CD4-positive, alpha-beta T cell treated with Interleukin-17A for 4 hours (primary cell): ENCODE measurements around the gene TECTB.
"Not testable (repeated sequence)": the region's sequence is repeated elsewhere in the genome, so short reads cannot be mapped to it uniquely, and the experiment has no call there.

Source experiments
- DNase-seq: peaks from one replicate; pipeline ENCODE4 v3.0.0-alpha.2; 2020; ENCODE audit warnings: mixed read lengths

Gene TECTB

GRCh38 chr10:112283100-112283499, at the start of gene TECTB:
Gene TECTB (plus strand): TSS chr10:112283400. CDS start chr10:112283735, 335 bp downstream.
- no peak for DNase-seq

DNA sequence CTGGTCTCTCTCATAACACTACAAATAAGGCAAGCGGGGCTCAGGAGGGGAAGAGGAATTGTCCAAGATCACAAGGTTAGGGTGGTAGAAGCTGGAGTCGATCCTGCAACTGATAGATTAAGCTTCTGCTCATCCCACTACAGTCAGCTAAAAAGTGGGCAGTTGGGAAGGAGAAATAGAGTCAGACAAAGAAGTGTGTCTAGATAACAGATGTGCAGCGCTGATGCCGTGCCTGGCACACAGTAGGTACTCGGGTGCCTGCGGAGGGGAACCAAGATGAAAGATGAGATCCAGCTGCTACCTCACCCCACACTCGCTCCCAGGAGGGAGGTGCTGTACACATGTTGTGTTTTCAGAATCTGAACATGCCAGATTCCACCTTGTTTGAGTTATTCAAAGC, 48.1 kb upstream of the TECTB start:
- DNase-seq = no peak

GRCh38 chr10:112235920-112236319, 47.3 kb upstream of the TECTB start:
- DNase-seq = no peak

GRCh38 chr10:112236486-112236885, 46.7 kb upstream of the TECTB start:
- DNase-seq = no peak

- no peak for DNase-seq
Observed at GRCh38 chr10:112239347-112239746, 43.9 kb upstream of the TECTB start.

DNA sequence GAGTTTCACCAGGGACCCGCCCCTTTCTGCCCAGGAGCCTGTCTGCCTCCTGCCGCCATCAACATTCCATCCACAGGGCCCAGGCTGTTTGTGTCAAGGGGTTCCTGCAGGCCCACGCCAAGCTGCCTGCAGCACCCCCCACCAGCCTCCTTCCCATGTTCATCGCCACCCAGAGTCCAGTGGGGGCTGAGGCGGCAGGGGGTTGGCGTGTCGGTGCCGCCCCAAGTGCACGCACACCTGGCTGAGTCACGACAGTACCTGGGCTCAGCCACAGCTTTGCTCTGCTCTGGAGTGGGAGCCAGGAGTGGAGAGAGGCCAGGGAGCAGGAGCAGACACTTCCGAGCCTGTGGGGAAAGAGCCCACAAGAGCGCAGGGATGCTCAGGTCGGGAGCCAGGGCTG, 42.8 kb upstream of the TECTB start:
- DNase-seq = no peak

DNA sequence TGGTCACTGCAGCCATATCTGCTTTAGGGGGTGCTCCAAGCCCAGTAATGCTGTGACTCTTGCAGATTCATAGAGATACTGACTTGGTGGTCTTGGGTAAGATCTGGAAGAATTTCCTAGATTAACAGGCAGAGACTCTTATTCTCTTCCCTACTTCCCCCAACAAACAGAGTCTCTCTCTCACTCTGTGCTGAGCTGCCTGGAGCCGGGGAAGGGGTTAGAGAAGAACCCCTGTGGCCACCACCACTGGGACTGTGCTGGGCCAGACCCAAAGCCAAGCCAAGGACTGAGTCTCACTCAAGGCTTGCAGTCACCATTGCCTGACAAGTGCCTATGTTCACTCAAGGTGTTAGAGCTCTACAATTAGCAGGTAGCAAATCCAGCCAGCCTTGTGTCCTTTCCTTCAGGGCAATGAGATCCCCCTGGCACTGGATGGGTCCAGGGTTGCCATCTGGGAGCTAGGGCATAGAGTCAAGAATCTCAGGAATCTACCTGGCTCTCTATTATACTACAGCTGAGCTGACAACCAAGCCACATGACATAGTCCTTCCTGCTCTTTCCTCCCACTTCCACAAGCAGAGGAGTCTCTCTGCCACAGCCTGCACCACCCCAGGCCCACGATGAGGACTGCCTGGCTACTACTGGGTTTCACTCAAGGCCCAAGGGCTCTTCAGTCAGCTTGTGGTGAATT, 41.4 kb upstream of the TECTB start:
- DNase-seq = no peak

DNA sequence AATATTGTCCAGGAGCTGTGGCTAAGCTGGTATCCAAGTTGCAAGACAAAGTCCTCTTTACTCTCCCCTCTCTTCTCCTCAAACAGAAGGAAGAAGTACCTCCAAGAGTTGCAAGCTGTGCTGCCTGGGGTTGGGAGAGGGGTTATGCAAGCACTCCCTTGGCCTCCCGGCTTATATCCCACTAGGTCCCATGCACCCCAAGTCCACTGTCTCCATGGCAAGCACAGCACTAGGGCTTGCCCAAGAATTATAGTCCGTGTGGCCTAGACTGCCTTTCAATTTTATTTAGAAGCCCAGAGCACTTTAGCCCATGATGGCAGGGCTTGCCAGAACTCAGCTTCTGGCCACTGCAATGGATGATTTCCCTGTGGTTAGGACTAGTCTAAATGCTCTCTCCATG, 40.4 kb upstream of the TECTB start:
- DNase-seq = no peak

GRCh38 chr10:112243713-112244112, 39.5 kb upstream of the TECTB start:
- no peak for DNase-seq

DNA sequence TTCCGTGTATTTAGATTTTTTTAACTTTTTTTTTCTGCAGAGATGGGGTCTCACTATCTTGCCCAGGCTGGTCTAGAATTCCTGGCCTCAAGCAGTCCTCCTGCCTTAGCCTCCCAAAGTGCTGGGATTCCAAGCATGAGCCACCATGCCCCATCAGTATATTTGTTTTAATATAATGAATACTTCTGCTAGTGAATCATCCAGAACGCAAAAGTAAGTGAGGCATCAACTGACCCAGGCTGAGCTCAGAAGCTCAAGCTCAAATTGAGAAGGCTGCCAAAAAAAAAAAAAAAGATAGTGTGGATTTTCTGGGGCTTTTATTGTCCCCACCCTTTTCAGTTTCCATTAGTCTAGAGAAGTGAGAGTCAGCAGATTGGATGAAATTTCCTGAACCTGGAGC, 39.0 kb upstream of the TECTB start:
- DNase-seq = no peak

- no peak for DNase-seq
Observed at GRCh38 chr10:112247791-112248190, 35.4 kb upstream of the TECTB start.

GRCh38 chr10:112248584-112249295, 34.5 kb upstream of the TECTB start:
- no peak for DNase-seq

DNA sequence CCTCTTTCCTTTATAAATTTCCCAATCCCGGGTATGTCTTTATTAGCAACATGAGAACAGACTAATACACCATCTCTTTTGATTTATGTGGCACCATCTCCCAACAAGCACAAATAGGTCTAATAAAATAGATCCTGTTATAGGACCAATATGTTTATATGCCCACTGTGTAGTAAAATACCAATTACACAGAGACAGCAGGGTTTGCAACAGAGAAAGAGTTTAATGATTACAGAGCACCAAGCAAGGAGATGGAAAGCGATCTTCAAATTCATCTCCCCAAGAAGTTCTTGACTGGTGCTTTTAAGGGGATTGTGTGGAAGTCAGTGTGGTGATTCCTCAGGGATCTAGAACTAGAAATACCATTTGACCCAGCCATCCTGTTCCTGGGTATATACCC, 33.5 kb upstream of the TECTB start:
- DNase-seq = no peak

DNA sequence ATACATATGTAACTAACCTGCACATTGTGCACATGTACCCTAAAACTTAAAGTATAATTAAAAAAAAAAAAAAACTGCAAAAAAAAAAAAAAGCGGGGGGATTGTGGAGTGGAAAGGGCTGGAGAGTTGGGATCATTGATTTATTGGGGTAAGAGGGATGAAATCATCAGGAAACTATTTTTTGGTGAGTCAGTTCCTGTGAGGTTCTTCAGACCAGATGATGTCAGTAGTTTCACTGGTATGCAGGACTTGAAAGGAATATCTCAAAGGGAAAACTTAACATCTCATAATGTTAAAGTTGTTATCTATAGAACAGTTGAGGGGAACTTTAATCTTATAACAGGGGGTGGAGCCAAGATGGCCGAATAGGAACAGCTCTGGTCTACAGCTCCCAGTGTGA, 32.6 kb upstream of the TECTB start:
- DNase-seq = no peak

- DNase-seq = not testable (repeated sequence)
Observed at GRCh38 chr10:112251238-112251637, 32.0 kb upstream of the TECTB start.

- DNase-seq = no peak
Observed at GRCh38 chr10:112258407-112258806, 24.8 kb upstream of the TECTB start.

GRCh38 chr10:112259688-112260087, 23.5 kb upstream of the TECTB start:
- DNase-seq = no peak

DNA sequence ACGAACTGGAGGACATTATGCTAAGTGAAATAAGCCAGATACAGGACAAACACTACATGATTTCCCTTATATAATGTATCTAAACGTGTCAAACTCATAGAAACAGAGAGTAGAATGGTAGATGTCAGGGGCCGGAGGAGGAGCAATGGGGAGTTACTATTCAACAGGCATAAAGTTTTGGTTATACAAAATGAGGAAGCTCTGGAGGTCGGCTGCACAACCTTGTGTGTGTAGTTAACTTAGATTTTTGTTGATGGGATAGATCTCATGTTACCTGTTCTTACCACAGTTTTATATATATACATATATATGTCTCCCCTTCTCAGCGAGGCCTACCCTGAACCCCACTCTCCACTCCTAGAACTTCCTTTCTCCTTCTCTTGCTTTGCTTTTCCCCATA, 22.4 kb upstream of the TECTB start:
- DNase-seq = no peak

GRCh38 chr10:112261281-112261822, 21.8 kb upstream of the TECTB start:
- no peak for DNase-seq

DNA sequence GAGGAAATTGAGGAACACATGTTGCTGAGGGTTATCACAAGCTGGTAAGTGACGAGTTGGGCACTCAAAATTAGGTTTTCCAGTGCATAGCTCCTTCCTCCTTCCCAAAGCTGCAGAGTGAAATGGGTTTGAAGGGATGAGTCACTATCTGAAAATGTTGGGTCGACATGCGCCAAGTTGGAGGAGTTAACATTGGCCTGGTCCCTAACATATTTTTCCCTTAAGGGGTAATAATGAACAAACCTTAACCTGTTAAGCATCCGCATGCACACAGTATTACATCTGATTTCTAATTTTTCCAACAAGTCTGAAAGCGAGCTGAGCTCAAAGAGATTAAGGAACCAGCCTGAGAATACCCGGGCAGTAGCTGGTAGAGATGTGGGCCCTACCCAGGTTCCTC, 20.7 kb upstream of the TECTB start:
- no peak for DNase-seq

- DNase-seq = no peak
Observed at GRCh38 chr10:112265745-112266144, 17.5 kb upstream of the TECTB start.

GRCh38 chr10:112269266-112269665, 13.9 kb upstream of the TECTB start:
- DNase-seq = no peak

DNA sequence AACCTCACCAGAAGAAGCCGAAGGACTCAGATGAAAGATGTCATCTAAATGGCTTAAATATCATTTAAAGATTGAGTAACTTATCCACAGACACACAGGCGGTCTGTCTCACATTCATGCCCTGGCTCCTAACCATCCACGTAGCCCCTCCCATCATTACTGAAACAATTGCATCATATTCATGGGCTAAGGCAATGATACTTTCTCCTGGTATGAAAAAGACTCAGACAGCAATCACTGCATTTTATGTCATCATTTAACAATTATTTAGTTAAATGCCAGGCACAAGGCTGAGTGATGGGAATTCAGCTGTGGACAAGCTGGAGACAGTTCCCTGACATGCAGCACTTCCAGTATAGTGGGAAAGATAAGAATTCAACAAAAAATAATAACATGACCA, 11.2 kb upstream of the TECTB start:
- no peak for DNase-seq

GRCh38 chr10:112274831-112275230, 8.4 kb upstream of the TECTB start:
- DNase-seq = no peak
